Endodermal cell (in vitro differentiated cells): ENCODE data around the gene PMEPA1. TPM values are rescaled to one million over a fixed set of nuclear protein-coding genes. Genes with fewer than 3 reads are reported as not detected.

Experiments used
- DNase-seq: peaks from one replicate; pipeline ENCODE4 v3.0.0-alpha.2; 2017
- H3K27ac ChIP-seq: 2 replicates; pipeline ENCODE4 v1.5.1; 2013; ENCODE audit warnings: mild to moderate bottlenecking, low read depth, low read length, moderate library complexity
- H3K27me3 ChIP-seq: 2 replicates; pipeline ENCODE4 v1.6.1; 2013; ENCODE audit warnings: mild to moderate bottlenecking, low read length, moderate library complexity; ENCODE audit not compliant: insufficient read depth, control insufficient read depth, poor library complexity, severe bottlenecking
- H3K36me3 ChIP-seq: 2 replicates; pipeline ENCODE4 v1.7.0; 2013; ENCODE audit warnings: mild to moderate bottlenecking, low read length, moderate library complexity; ENCODE audit not compliant: control insufficient read depth, insufficient read depth
- H3K4me1 ChIP-seq: one replicate; pipeline ENCODE4 v1.7.0; 2013; ENCODE audit warnings: low read length; ENCODE audit not compliant: control insufficient read depth, insufficient read depth
- H3K4me3 ChIP-seq: 2 replicates; pipeline ENCODE4 v1.5.1; 2013; ENCODE audit warnings: mild to moderate bottlenecking, low read length, moderate library complexity
- H3K9ac ChIP-seq: 2 replicates; pipeline ENCODE4 v1.6.1; 2013; ENCODE audit warnings: mild to moderate bottlenecking, low read length, moderate library complexity; ENCODE audit not compliant: poor library complexity, severe bottlenecking; ENCODE audit errors: extremely low read depth
- H3K9me3 ChIP-seq: 2 replicates; pipeline ENCODE4 v1.6.1; 2013; ENCODE audit warnings: mild to moderate bottlenecking, low read length, moderate library complexity; ENCODE audit not compliant: control insufficient read depth
- H3K27ac Mint-ChIP-seq: 2 replicates; pipeline ENCODE4 v1.8.0; 2020; ENCODE audit warnings: mixed read lengths
- H3K27me3 Mint-ChIP-seq: 2 replicates; pipeline ENCODE4 v1.8.0; 2021; ENCODE audit warnings: mild to moderate bottlenecking, mixed read lengths; ENCODE audit not compliant: insufficient read depth
- H3K36me3 Mint-ChIP-seq: 2 replicates; pipeline ENCODE4 v1.8.0; 2020; ENCODE audit warnings: low read depth, mixed read lengths
- H3K4me1 Mint-ChIP-seq: 2 replicates; pipeline ENCODE4 v1.8.0; 2020; ENCODE audit warnings: mixed read lengths
- H3K4me3 Mint-ChIP-seq: 2 replicates; pipeline ENCODE4 v1.8.0; 2020; ENCODE audit warnings: mild to moderate bottlenecking, moderate library complexity, mixed read lengths
- H3K9me3 Mint-ChIP-seq: 2 replicates; pipeline ENCODE4 v1.8.0; 2020; ENCODE audit warnings: mild to moderate bottlenecking, mixed read lengths
- CTCF ChIP-seq: fragments of 200-600 bp; sonication (generic); conservative IDR thresholded peaks from 2 replicates; pipeline ENCODE4 v1.5.0; 2021; ENCODE audit warnings: antibody characterized with exemption, mild to moderate bottlenecking
- whole genome bisulfite sequencing, 2 experiments: methylation state at CpG; one replicate each; pipeline versions ENCODE4 v1.1.5 to v1.1.7; 2013; ENCODE audit warnings: missing lambda C conversion rate in 2 of 2, mixed read lengths in 1 of 2; ENCODE audit not compliant: insufficient coverage in 1 of 2, insufficient read length in 1 of 2; 5-methylcytosine and 5-hydroxymethylcytosine counted together
- total RNA-seq, 2 donors: library from RNA; stranded (reverse); fragmentation: NEBNext Ultra II Directional in 1 of 2; extraction: Animal tissue kit (Norgen Biotek cat#: 25700) in 1 of 2; gene quantifications; 2 replicates in 1 of 2; 3 replicates in 1 of 2; pipeline ENCODE4 v1.2.1, GENCODE V29; 2021

Gene PMEPA1
- total RNA-seq, 2 donors from 2014 or later = 18.8 to 37.4 TPM

DNA sequence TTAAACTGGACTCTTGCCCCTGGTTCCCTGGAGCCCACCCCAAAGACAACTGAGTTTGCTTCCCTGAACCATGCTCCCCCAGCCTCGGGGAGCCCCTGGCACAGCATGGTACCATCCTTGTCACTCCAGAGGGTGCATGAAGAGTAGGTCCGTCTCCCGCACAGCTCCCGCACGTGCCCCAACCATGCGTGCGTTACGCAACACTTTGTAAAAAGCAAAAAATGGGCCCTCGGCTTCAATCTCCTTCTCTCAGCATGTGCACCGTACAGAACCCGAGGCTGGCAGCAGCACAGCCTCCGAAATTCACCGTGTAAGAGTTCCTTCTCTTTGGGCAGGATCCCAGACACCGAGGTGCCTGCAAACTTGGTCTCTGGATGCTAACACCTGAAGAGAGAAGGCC lies 5.6 kb downstream of the PMEPA1 start:
- peaks cover 33% of the 10 kb centered on the region for H3K4me1 ChIP-seq
- Mint-ChIP-seq H3K4me1 (peaks cover 50% of the 10 kb centered on the region), H3K4me3 (no peak overlapping the region)

DNA sequence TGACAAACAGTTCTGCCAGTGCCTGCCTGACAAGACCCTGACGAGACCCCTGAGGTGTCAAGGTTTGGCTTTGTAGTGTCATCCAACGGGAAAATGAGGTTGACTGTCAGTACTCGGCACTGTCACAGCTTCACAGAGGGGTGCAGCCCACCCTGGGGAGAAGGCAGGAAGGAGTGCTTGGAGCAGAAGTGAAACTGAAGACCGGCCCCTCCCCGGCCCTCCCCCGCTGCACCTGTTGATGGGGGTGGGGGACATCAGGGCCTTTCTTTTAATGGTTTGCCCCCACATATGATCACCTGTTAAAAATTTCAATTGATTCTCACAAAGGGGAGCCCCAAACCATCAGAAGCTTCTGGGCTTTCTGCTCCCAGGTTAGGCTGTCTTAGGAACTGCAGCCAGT lies 6.8 kb downstream of the PMEPA1 start:
- H3K9me3 ChIP-seq = no peaks in the 10 kb centered on the region
- peaks cover 7% of the 10 kb centered on the region for H3K36me3 Mint-ChIP-seq
- no peaks in the 10 kb centered on the region for H3K27me3 Mint-ChIP-seq
- H3K27ac Mint-ChIP-seq = no peak overlapping the region
- DNase-seq = no peak
- peaks cover 55% of the 10 kb centered on the region for H3K4me1 Mint-ChIP-seq
- no peak for TF ChIP-seq CTCF
- no peak overlapping the region for H3K27ac ChIP-seq
- H3K27me3 ChIP-seq = no peaks in the 10 kb centered on the region
- no peak overlapping the region for H3K9ac ChIP-seq
- WGBS, 2 experiments = 84 to 92% methylated on average over 4 to 6 of the region's 6 CpGs
- no peak overlapping the region for H3K4me3 ChIP-seq
- peaks cover 33% of the 10 kb centered on the region for H3K4me1 ChIP-seq
- H3K9me3 Mint-ChIP-seq = no peaks in the 10 kb centered on the region
- H3K4me3 Mint-ChIP-seq = no peak overlapping the region
- H3K36me3 ChIP-seq = peaks cover 83% of the 10 kb centered on the region

More for the DNA sequence above, 5.6 kb downstream of the PMEPA1 start:
- H3K9ac ChIP-seq = no peak overlapping the region
- 95 to 99% methylated on average over 14 of the region's 14 CpGs for WGBS, 2 experiments
- H3K36me3 ChIP-seq = peaks cover 75% of the 10 kb centered on the region
- Mint-ChIP-seq H3K9me3 (no peaks in the 10 kb centered on the region), H3K27me3 (no peaks in the 10 kb centered on the region), H3K27ac (peak overlapping the region; percentile 75), H3K36me3 (peaks cover 7% of the 10 kb centered on the region)
- no peak for TF ChIP-seq CTCF
- DNase-seq = no peak
- H3K27ac ChIP-seq = no peak overlapping the region
- no peaks in the 10 kb centered on the region for H3K27me3 ChIP-seq
- H3K9me3 ChIP-seq = no peaks in the 10 kb centered on the region
- no peak overlapping the region for H3K4me3 ChIP-seq

DNA sequence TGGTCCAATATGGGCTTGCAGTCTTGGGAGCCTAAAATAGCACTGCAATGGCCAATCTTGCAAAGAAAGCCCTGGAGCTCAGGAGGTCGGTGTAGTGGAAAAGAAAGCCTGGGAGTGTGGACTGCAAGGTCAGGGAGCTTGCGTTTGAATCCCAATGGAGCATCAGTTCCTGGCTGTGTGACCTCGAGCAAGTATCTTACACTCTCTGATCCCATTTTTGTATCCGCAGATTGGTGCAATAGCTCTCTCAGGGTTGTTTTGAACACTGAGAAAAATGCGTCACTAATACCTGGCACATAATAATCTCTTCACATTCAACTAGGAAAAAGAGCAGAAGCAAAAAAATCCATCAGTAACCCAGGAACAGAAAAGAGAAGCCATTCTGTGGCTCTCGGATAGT lies 7.3 kb downstream of the PMEPA1 start:
- no peaks in the 10 kb centered on the region for H3K27me3 Mint-ChIP-seq
- Histone ChIP-seq H3K9ac (no peak overlapping the region), H3K27ac (no peak overlapping the region), H3K9me3 (no peaks in the 10 kb centered on the region), H3K4me3 (no peak overlapping the region), H3K4me1 (peaks cover 33% of the 10 kb centered on the region), H3K27me3 (no peaks in the 10 kb centered on the region), H3K36me3 (peaks cover 83% of the 10 kb centered on the region)
- peaks cover 7% of the 10 kb centered on the region for H3K36me3 Mint-ChIP-seq
- no peak overlapping the region for H3K4me3 Mint-ChIP-seq
- no peak for TF ChIP-seq CTCF
- 92 to 93% methylated on average over 6 of the region's 6 CpGs for WGBS, 2 experiments
- no peak for DNase-seq
- peaks cover 53% of the 10 kb centered on the region for H3K4me1 Mint-ChIP-seq
- peak overlapping the region; percentile 68 for H3K27ac Mint-ChIP-seq
- H3K9me3 Mint-ChIP-seq = no peaks in the 10 kb centered on the region
